K562 treated with DMSO at 1 percent for 12 hours (cell line): Measurements from ENCODE around the gene CLDND1. TPM values are rescaled to one million over a fixed set of nuclear protein-coding genes. Genes with fewer than 3 reads are reported as not detected.

Experiments
- total RNA-seq: library from RNA; unstranded; fragments of 300-600 nt; gene quantifications from 2 replicates; pipeline ENCODE4 v1.2.3, GENCODE V29; 2022; ENCODE audit not compliant: insufficient read depth

CLDND1 gene
- 25.5 and 56.1 TPM in 2 replicates for total RNA-seq

DNA sequence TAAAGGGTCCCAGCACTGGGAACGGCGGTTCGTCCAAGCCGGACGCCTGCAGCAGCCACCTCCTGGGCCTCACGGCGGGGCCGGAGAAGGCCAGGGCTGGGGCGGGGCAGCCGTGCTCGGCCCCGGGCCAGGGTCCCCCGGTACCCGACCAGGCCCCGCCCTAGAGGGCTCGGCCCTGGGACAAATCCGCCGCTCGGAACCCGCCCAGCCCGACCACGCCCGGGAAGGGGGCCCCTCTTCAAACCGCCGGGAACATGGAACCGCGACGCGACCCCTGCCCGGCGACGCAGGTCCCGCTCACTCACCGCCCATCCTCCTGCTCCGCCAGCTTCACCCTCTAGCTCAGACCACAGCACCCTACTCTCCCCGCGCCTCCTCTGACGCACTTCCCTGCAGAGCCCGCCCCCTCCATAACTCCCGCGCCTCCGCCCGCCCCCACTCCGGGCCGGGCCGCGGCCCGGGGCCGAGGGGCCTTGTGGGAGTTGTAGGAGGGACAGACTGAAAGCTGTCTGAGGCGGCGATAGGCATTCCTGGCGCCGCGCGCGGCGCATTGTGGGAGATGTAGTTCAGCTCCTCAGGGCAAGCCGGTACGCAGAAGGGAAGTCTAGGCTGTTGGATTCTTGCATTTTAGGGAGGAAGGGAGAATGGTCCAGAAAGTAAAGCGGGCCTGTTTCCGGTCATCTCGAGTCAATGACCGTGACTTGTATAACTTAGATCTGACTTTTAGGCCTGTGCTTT, at the start of gene CLDND1:
TSS of gene CLDND1 (minus strand) at position 359 of the 738 bp plus-strand sequence. CDS start 1,478 bp downstream, outside the sequence.

DNA sequence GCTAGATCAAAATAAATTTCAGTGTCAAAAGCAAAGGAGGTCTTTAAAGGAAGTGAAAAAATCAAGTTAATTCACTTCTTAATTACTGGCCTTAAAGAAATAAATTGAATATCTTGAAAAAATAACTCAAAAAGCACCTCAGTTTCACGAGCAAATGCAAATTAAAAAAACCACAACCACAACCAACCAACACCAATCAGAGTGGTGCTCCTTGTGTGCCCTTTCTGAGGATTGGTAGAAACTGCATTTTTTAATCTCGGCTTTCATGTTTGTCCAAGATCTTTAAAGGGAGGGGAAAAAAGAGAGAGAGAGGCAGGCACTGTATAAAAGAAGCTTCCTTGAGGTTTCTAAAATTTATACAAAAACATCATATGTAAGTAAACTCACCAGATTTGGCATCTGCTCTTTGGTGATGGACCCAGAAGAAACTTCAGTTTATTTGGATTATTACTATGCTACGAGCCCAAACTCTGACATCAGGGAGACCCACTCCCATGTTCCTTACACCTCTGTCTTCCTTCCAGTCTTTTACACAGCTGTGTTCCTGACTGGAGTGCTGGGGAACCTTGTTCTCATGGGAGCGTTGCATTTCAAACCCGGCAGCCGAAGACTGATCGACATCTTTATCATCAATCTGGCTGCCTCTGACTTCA, 9.0 kb upstream of the CLDND1 start, which contains the start of gene GPR15:
TSS of gene GPR15 (plus strand) at position 357 of the 653 bp plus-strand sequence. CDS start at position 413, 56 bp downstream.

DNA sequence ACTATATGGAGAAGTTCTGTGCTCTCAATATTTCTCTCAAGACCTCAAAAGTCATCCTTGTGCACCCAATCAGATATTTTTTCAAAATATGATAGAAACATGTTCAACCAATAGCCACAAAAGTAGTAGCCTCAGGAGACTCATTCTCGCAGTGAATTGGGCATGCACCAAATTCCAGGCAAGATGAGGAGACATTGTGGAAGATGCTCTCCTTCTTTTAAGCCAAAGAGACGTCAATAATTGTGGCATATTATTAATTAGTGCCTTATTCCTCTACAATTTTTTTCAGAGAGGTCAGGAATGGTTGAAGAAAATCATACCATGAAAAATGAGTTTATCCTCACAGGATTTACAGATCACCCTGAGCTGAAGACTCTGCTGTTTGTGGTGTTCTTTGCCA, 25.3 kb downstream of the CLDND1 start, which contains the start of gene OR5K2:
TSS of gene OR5K2 (plus strand) at position 301 of the 400 bp plus-strand sequence. CDS start at position 301, 0 bp downstream.

Other genes with a start within 250 kb of the CLDND1 start
- gene OR5H2, start 240.4 kb downstream of the CLDND1 start, total RNA-seq: not detected in 2 replicates
- not detected in 2 replicates for gene OR5K4, start 169.0 kb downstream of the CLDND1 start, total RNA-seq
- gene OR5K3, start 132.2 kb downstream of the CLDND1 start, total RNA-seq: not detected in 2 replicates
- not detected in 2 replicates for gene OR5K1, start 59.7 kb downstream of the CLDND1 start, total RNA-seq
- gene OR5K2, start 25.2 kb downstream of the CLDND1 start, total RNA-seq: not detected in 2 replicates
- not detected in 2 replicates for gene GPR15, start 9.1 kb upstream of the CLDND1 start, total RNA-seq
- 12.5 and 22.4 TPM in 2 replicates for gene CPOX, start 70.7 kb upstream of the CLDND1 start, total RNA-seq
- 0.56 TPM in 1 of 2 replicates, not detected in the other for gene ST3GAL6, start 240.4 kb upstream of the CLDND1 start, total RNA-seq